K562 (cell line): Measurements from ENCODE around the gene SYMPK. TPM values are rescaled to one million over a fixed set of nuclear protein-coding genes. Genes with fewer than 3 reads are reported as not detected.

Experiments used
- EGR1 ChIP-seq: fragments of 450-650 bp; conservative IDR thresholded peaks from 2 replicates; pipeline ENCODE4 v1.6.1; 2017; ENCODE audit warnings: mild to moderate bottlenecking
- ESRRA ChIP-seq: fragments of 450-650 bp; IDR thresholded peaks from 2 replicates; pipeline ENCODE4 v1.6.1; 2014; ENCODE audit warnings: low read depth, mild to moderate bottlenecking, moderate library complexity, borderline replicate concordance
- ETV1 ChIP-seq: fragments of 450-650 bp; conservative IDR thresholded peaks from 2 replicates; pipeline ENCODE4 v1.6.1; 2016; ENCODE audit warnings: missing genetic modification characterization, control low read depth, low read depth, missing compliant biosample characterization
- GTF2B ChIP-seq: IDR thresholded peaks from 2 replicates; pipeline ENCODE4 v1.6.1; 2011; ENCODE audit not compliant: insufficient read length; ENCODE audit errors: extremely low read depth
- GTF2F1 ChIP-seq: IDR thresholded peaks from 2 replicates; pipeline ENCODE4 v1.6.1; 2011; ENCODE audit warnings: low read depth, low read length, improper control_type of control experiment
- HEY1 ChIP-seq: fragments of 250-450 bp; sonication (Bioruptor Pico); IDR thresholded peaks from 2 replicates; pipeline ENCODE4 v1.5.0; 2020; ENCODE audit warnings: mild to moderate bottlenecking, moderate library complexity, borderline replicate concordance
- HNRNPUL1 ChIP-seq: fragments of 200-400 bp; formaldehyde crosslinking; IDR thresholded peaks from 2 replicates; pipeline ENCODE4 v1.6.1; 2017; ENCODE audit warnings: low read length
- MAZ ChIP-seq, 2 experiments: fragments of 450-650 bp in 1 of 2; sonication (generic) in 1 of 2; formaldehyde crosslinking; IDR thresholded peaks in 1 of 2; conservative IDR thresholded peaks in 1 of 2; 2 replicates each; pipeline versions ENCODE4 v1.4.0 to v1.5.0; 2020; ENCODE audit warnings: mild to moderate bottlenecking in 1 of 2, missing genetic modification reagents in 1 of 2
- MYC ChIP-seq, 2 experiments: fragments of 250-450 bp in 1 of 2; sonication (Bioruptor Pico) in 1 of 2; IDR thresholded peaks; 2 replicates each; pipeline versions ENCODE4 v1.5.1 to v1.6.1; 2012 to 2021; ENCODE audit warnings: low read depth in 2 of 2, borderline replicate concordance in 1 of 2, improper control_type of control experiment in 1 of 2, low read length in 1 of 2, mild to moderate bottlenecking in 1 of 2, moderate library complexity in 1 of 2
- NCOA6 ChIP-seq: fragments of 450-650 bp; IDR thresholded peaks from 2 replicates; pipeline ENCODE4 v1.6.1; 2017; ENCODE audit warnings: mild to moderate bottlenecking
- NEUROD1 ChIP-seq: fragments of 150-350 bp; IDR thresholded peaks from 2 replicates; pipeline ENCODE4 v1.6.1; 2014; ENCODE audit warnings: borderline replicate concordance, low read length, low read depth; ENCODE audit not compliant: partially characterized antibody
- NFATC3 ChIP-seq: fragments of 450-650 bp; IDR thresholded peaks from 2 replicates; pipeline ENCODE4 v1.6.1; 2017; ENCODE audit warnings: mild to moderate bottlenecking
- NFYB ChIP-seq: IDR thresholded peaks from 2 replicates; pipeline ENCODE4 v1.6.1; 2011; ENCODE audit warnings: mild to moderate bottlenecking, moderate library complexity; ENCODE audit not compliant: insufficient read length; ENCODE audit errors: extremely low read depth
- POLR3A ChIP-seq: IDR thresholded peaks from 2 replicates; pipeline ENCODE4 v1.6.1; 2011; ENCODE audit warnings: borderline replicate concordance, mild to moderate bottlenecking, moderate library complexity; ENCODE audit not compliant: insufficient read length, insufficient read depth; ENCODE audit errors: extremely low read depth
- RBM34 ChIP-seq: fragments of 200-400 bp; formaldehyde crosslinking; IDR thresholded peaks from 2 replicates; pipeline ENCODE4 v1.6.1; 2018; ENCODE audit warnings: low read length, borderline replicate concordance; ENCODE audit not compliant: insufficient read depth
- SAP30 ChIP-seq: fragments of 200-600 bp; sonication (generic); IDR thresholded peaks from 2 replicates; pipeline ENCODE4 v1.6.1; 2012; ENCODE audit warnings: borderline replicate concordance, low read depth, mild to moderate bottlenecking, moderate library complexity, low read length, control low read depth, inconsistent platforms; ENCODE audit not compliant: insufficient read depth, poor library complexity, severe bottlenecking
- SETDB1 ChIP-seq: IDR thresholded peaks from one replicate; pipeline ENCODE4 v1.6.1; 2012; ENCODE audit warnings: low read length, control low read depth, inconsistent platforms
- SIN3B ChIP-seq: fragments of 450-650 bp; IDR thresholded peaks from 2 replicates; pipeline ENCODE4 v1.6.1; 2017; ENCODE audit warnings: low read depth, mild to moderate bottlenecking, moderate library complexity
- ZNF217 ChIP-seq: sonication (generic); formaldehyde crosslinking; IDR thresholded peaks from 2 replicates; pipeline ENCODE4 v1.8.0; 2022; ENCODE audit warnings: mild to moderate bottlenecking, missing genetic modification reagents
- polyA plus RNA-seq, 8 experiments: library from polyadenylated mRNA; depleted of rRNA in 4 of 8; stranded (reverse) in 5 of 8; unstranded in 3 of 8; fragments of >200 nt; fragmentation: Nextera tagmentation in 2 of 8; fragmentation: Illumina TruSeq in 1 of 8; extraction: Ambion mirVana in 2 of 8; extraction: Trizol in 1 of 8; gene quantifications; 2 replicates each; pipeline versions ENCODE4 v1.2.1 to v1.2.3, GENCODE V29; 2011 to 2014; ENCODE audit warnings: inconsistent platforms in 1 of 8, missing spikeins in 1 of 8
- total RNA-seq, 7 experiments: library from RNA; depleted of rRNA in 6 of 7; stranded (reverse); fragments of >200 nt in 6 of 7; fragmentation: Illumina TruSeq in 2 of 7; extraction: Trizol in 2 of 7; gene quantifications; 2 replicates each; pipeline versions ENCODE4 v1.2.1 to v1.2.3, GENCODE V29; 2011 to 2021; ENCODE audit warnings: low replicate concordance in 1 of 7
- TF ChIP-seq, protein P1 (sequence below): fragments of 450-650 bp; IDR thresholded peaks from 2 replicates; pipeline ENCODE4 v1.6.1; 2017; ENCODE audit warnings: mild to moderate bottlenecking, moderate library complexity
- TF ChIP-seq, protein P2 (sequence below): fragments of 450-650 bp; IDR thresholded peaks from 2 replicates; pipeline ENCODE4 v1.6.1; 2017; ENCODE audit warnings: antibody characterized with exemption, mild to moderate bottlenecking

The SYMPK gene
- total and polyA plus RNA-seq, 9 of the 15 experiments (the other 6 are each of a cell fraction or from before 2014, with no cell fraction given) = 0.73 to 95.5 (median 58.4) TPM

GRCh38 chr19:45886427-45887199 lies 23.7 kb upstream of the SYMPK start (continued):
- peak; percentile 65 to 92 for TF ChIP-seq MAZ (CRISPR knock-in tag; conservative IDR thresholded peaks at IDR 0.05 in 1 of 2, IDR thresholded peaks at IDR 0.05 in 1 of 2)
- peak; percentile 33 for TF ChIP-seq NEUROD1
- TF ChIP-seq, protein P1, sequence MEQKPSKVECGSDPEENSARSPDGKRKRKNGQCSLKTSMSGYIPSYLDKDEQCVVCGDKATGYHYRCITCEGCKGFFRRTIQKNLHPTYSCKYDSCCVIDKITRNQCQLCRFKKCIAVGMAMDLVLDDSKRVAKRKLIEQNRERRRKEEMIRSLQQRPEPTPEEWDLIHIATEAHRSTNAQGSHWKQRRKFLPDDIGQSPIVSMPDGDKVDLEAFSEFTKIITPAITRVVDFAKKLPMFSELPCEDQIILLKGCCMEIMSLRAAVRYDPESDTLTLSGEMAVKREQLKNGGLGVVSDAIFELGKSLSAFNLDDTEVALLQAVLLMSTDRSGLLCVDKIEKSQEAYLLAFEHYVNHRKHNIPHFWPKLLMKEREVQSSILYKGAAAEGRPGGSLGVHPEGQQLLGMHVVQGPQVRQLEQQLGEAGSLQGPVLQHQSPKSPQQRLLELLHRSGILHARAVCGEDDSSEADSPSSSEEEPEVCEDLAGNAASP = no peak
- TF ChIP-seq POLR3A = no peak
- TF ChIP-seq HEY1 (CRISPR knock-in tag) = no peak
- TF ChIP-seq NFATC3 = no peak
- 0 out of 2 replicates have a peak, but pooled peaks have one; percentile 57 for TF ChIP-seq SIN3B
- TF ChIP-seq ESRRA = peak; percentile 54
- TF ChIP-seq, protein P2, sequence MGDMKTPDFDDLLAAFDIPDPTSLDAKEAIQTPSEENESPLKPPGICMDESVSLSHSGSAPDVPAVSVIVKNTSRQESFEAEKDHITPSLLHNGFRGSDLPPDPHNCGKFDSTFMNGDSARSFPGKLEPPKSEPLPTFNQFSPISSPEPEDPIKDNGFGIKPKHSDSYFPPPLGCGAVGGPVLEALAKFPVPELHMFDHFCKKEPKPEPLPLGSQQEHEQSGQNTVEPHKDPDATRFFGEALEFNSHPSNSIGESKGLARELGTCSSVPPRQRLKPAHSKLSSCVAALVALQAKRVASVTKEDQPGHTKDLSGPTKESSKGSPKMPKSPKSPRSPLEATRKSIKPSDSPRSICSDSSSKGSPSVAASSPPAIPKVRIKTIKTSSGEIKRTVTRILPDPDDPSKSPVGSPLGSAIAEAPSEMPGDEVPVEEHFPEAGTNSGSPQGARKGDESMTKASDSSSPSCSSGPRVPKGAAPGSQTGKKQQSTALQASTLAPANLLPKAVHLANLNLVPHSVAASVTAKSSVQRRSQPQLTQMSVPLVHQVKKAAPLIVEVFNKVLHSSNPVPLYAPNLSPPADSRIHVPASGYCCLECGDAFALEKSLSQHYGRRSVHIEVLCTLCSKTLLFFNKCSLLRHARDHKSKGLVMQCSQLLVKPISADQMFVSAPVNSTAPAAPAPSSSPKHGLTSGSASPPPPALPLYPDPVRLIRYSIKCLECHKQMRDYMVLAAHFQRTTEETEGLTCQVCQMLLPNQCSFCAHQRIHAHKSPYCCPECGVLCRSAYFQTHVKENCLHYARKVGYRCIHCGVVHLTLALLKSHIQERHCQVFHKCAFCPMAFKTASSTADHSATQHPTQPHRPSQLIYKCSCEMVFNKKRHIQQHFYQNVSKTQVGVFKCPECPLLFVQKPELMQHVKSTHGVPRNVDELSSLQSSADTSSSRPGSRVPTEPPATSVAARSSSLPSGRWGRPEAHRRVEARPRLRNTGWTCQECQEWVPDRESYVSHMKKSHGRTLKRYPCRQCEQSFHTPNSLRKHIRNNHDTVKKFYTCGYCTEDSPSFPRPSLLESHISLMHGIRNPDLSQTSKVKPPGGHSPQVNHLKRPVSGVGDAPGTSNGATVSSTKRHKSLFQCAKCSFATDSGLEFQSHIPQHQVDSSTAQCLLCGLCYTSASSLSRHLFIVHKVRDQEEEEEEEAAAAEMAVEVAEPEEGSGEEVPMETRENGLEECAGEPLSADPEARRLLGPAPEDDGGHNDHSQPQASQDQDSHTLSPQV = peak; percentile 73
- TF ChIP-seq NCOA6 = no peak
- no peak for TF ChIP-seq GTF2F1
- TF ChIP-seq MYC (IDR thresholded peaks at IDR 0.05; ENCODE audit: low read depth, low read length) = no peak; the same call in 1 of the 2 replicates
- 0 out of 2 replicates have a peak, but pooled peaks have one; percentile 10 for TF ChIP-seq MYC (CRISPR knock-in tag; IDR thresholded peaks at IDR 0.05; ENCODE audit: borderline replicate concordance, low read depth)
- TF ChIP-seq GTF2B = no peak
- TF ChIP-seq NFYB = peak; percentile 14
- no peak for TF ChIP-seq ZNF217 (CRISPR knock-in tag)
- TF ChIP-seq SAP30 = no peak
- TF ChIP-seq RBM34 = no peak
- 0 out of 2 replicates have a peak, but pooled peaks have one; percentile 2 for TF ChIP-seq EGR1
- no peak for TF ChIP-seq SETDB1
- TF ChIP-seq ETV1 = peak; percentile 53
- TF ChIP-seq HNRNPUL1 = no peak
